Mesenchymal stem cell (in vitro differentiated cells and primary cell): Measurements from ENCODE around the gene MSRB3.

ENCODE experiments used
- DNase-seq: peaks from one replicate; pipeline ENCODE4 v3.0.0-alpha.2; 2013
- H2AFZ ChIP-seq: one replicate; pipeline ENCODE4 v1.6.1; 2013; ENCODE audit warnings: low read depth, mild to moderate bottlenecking, control low read depth, inconsistent platforms, low read length, moderate library complexity
- H2AK5ac ChIP-seq: 2 replicates; pipeline ENCODE4 v1.6.1; 2013; ENCODE audit warnings: low read length, moderate library complexity, mild to moderate bottlenecking, inconsistent platforms; ENCODE audit not compliant: severe bottlenecking
- H2BK120ac ChIP-seq: one replicate; pipeline ENCODE4 v1.6.1; 2013; ENCODE audit warnings: low read depth, mild to moderate bottlenecking, inconsistent platforms, low read length, moderate library complexity
- H2BK12ac ChIP-seq, 2 experiments: one replicate each; pipeline ENCODE4 v1.6.1; 2013; ENCODE audit warnings: inconsistent platforms in 2 of 2, low read length in 2 of 2, mild to moderate bottlenecking in 2 of 2, moderate library complexity in 2 of 2, control low read depth in 1 of 2
- H2BK15ac ChIP-seq: one replicate; pipeline ENCODE4 v1.6.1; 2013; ENCODE audit warnings: mild to moderate bottlenecking, low read depth, inconsistent platforms; ENCODE audit not compliant: poor library complexity, severe bottlenecking
- H2BK5ac ChIP-seq: 2 replicates; pipeline ENCODE4 v1.6.1; 2013; ENCODE audit warnings: low read depth, mild to moderate bottlenecking, low read length, control low read depth, inconsistent platforms; ENCODE audit not compliant: poor library complexity, severe bottlenecking
- H3K14ac ChIP-seq, 2 experiments: one replicate each; pipeline ENCODE4 v1.6.1; 2013; ENCODE audit warnings: inconsistent platforms in 2 of 2, low read length in 2 of 2, control low read depth in 1 of 2, mild to moderate bottlenecking in 1 of 2, moderate library complexity in 1 of 2
- H3K18ac ChIP-seq, 2 experiments: one replicate each; pipeline ENCODE4 v1.6.1; 2013; ENCODE audit warnings: inconsistent platforms in 2 of 2, low read length in 2 of 2, control low read depth in 1 of 2, low read depth in 1 of 2, mild to moderate bottlenecking in 1 of 2
- H3K23ac ChIP-seq, 2 experiments: one replicate each; pipeline ENCODE4 v1.6.1; 2013; ENCODE audit warnings: inconsistent platforms in 2 of 2, low read length in 2 of 2, mild to moderate bottlenecking in 2 of 2, moderate library complexity in 2 of 2, control low read depth in 1 of 2
- H3K27ac ChIP-seq: 2 replicates; pipeline ENCODE4 v1.5.1; 2013; ENCODE audit warnings: mild to moderate bottlenecking, moderate library complexity, low read length, control low read depth, inconsistent platforms; ENCODE audit not compliant: poor library complexity, severe bottlenecking
- H3K27me3 ChIP-seq, 2 experiments: 2 replicates each; pipeline versions ENCODE4 v1.6.1 to v1.7.0; 2013; ENCODE audit warnings: low read length in 2 of 2, mild to moderate bottlenecking in 2 of 2, moderate library complexity in 2 of 2, control low read depth in 1 of 2, inconsistent platforms in 1 of 2; ENCODE audit not compliant: control insufficient read depth in 1 of 2, insufficient read depth in 1 of 2
- H3K36me3 ChIP-seq, 2 experiments: 2 replicates each; pipeline versions ENCODE4 v1.6.1 to v1.7.0; 2013; ENCODE audit warnings: low read length in 2 of 2, control low read depth in 1 of 2, inconsistent platforms in 1 of 2, low read depth in 1 of 2, mild to moderate bottlenecking in 1 of 2; ENCODE audit not compliant: insufficient read depth in 2 of 2, control insufficient read depth in 1 of 2
- H3K4ac ChIP-seq, 2 experiments: one replicate each; pipeline ENCODE4 v1.6.1; 2013; ENCODE audit warnings: inconsistent platforms in 2 of 2, low read length in 2 of 2, mild to moderate bottlenecking in 2 of 2, moderate library complexity in 2 of 2, control low read depth in 1 of 2, low read depth in 1 of 2
- H3K4me1 ChIP-seq: 2 replicates; pipeline ENCODE4 v1.6.1; 2013; ENCODE audit warnings: low read depth, low read length, control low read depth; ENCODE audit not compliant: control insufficient read depth, insufficient read depth
- H3K4me2 ChIP-seq: 2 replicates; pipeline ENCODE4 v1.6.1; 2013; ENCODE audit warnings: low read length, mild to moderate bottlenecking, inconsistent platforms; ENCODE audit not compliant: poor library complexity, severe bottlenecking
- H3K4me3 ChIP-seq, 2 experiments: 2 replicates each; pipeline versions ENCODE4 v1.5.1 to v1.7.0; 2013; ENCODE audit warnings: low read length in 2 of 2, mild to moderate bottlenecking in 2 of 2, control low read depth in 1 of 2, low read depth in 1 of 2; ENCODE audit not compliant: insufficient read depth in 1 of 2
- H3K79me1 ChIP-seq: replicated peaks from 2 replicates; pipeline ENCODE4 v1.6.1; 2013; ENCODE audit warnings: mild to moderate bottlenecking, control low read depth, low read length, inconsistent platforms; ENCODE audit not compliant: poor library complexity, severe bottlenecking
- H3K9ac ChIP-seq: 2 replicates; pipeline ENCODE4 v1.7.0; 2013; ENCODE audit warnings: mild to moderate bottlenecking, low read length, moderate library complexity
- H3K9me3 ChIP-seq: 2 replicates; pipeline ENCODE4 v1.7.0; 2013; ENCODE audit warnings: mild to moderate bottlenecking, low read length; ENCODE audit not compliant: control insufficient read depth
- H4K8ac ChIP-seq: one replicate; pipeline ENCODE4 v1.6.1; 2013; ENCODE audit warnings: inconsistent platforms, mild to moderate bottlenecking, low read length, moderate library complexity
- H4K91ac ChIP-seq: one replicate; pipeline ENCODE4 v1.6.1; 2013; ENCODE audit warnings: mild to moderate bottlenecking, low read length, inconsistent platforms
- WGBS: methylation state at CpG from one replicate; pipeline ENCODE4 v1.1.7; 2013; ENCODE audit warnings: mixed read lengths; 5-methylcytosine and 5-hydroxymethylcytosine counted together

The MSRB3 gene

DNA sequence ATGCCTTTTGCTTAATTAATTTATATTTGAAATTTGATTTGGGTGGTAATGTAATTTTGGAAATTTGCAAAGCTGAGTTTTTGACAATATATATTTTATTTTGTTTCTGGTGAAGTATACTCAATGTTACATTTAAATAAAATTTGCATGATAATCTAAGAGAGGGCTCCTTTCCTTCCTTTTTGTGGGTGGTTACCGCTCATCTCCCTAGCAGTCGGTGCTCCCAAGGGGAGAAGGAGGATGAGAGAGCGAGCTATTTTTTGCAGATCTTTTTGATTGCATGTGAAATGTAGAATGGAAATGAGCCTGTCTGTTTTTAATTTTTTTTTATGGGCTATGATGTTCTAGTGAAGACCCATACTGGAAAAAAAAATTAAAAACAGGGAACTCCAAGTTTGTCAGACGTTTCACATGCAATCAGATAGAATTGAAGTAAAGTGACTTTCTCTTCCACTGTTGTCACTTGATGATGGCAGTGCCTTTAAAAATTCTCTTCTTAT lies 39.8 kb downstream of the MSRB3 start:
- Histone ChIP-seq H3K4me1 (no peaks in the 10 kb centered on the region), H3K23ac (no peak overlapping the region), H3K9me3 (no peaks in the 10 kb centered on the region), H3K4ac (no peak overlapping the region), H2BK15ac (no peak overlapping the region), H3K9ac (no peak overlapping the region), H3K27ac (no peak overlapping the region), H3K79me1 (peaks cover 12% of the 10 kb centered on the region), H2BK120ac (no peak overlapping the region), H3K4me3 (no peak overlapping the region), H3K18ac (no peak overlapping the region), H2BK5ac (no peak overlapping the region), H2AFZ (no peak overlapping the region), H3K36me3 (no peaks in the 10 kb centered on the region), H3K4me2 (no peak overlapping the region), H3K27me3 (no peaks in the 10 kb centered on the region), H4K91ac (no peak overlapping the region), H2AK5ac (no peak overlapping the region), H2BK12ac (no peak overlapping the region), H3K14ac (no peak overlapping the region), H4K8ac (no peak overlapping the region)
- WGBS, result 98% methylated on average over 4 of the region's 4 CpGs
- DNase-seq, result no peak

- H3K4me2 ChIP-seq, result no peak overlapping the region
- no peak overlapping the region for H4K8ac ChIP-seq
- no peak overlapping the region for H3K4ac ChIP-seq
- no peak overlapping the region for H3K14ac ChIP-seq
- H3K27ac ChIP-seq, result no peak overlapping the region
- no CpG with 5 or more reads among the region's 3 CpGs for WGBS
- H2AFZ ChIP-seq, result no peak overlapping the region
- no peaks in the 10 kb centered on the region for H3K27me3 ChIP-seq
- H4K91ac ChIP-seq, result no peak overlapping the region
- no peak overlapping the region for H3K9ac ChIP-seq
- H3K4me1 ChIP-seq, result no peaks in the 10 kb centered on the region
- no peak for DNase-seq
- no peak overlapping the region for H2AK5ac ChIP-seq
- no peak overlapping the region for H3K23ac ChIP-seq
- no peaks in the 10 kb centered on the region for H3K9me3 ChIP-seq
- no peak overlapping the region for H2BK120ac ChIP-seq
- H2BK5ac ChIP-seq, result no peak overlapping the region
- no peak overlapping the region for H2BK15ac ChIP-seq
- peaks cover 12% of the 10 kb centered on the region for H3K79me1 ChIP-seq
- no peak overlapping the region for H3K18ac ChIP-seq
- no peaks in the 10 kb centered on the region for H3K36me3 ChIP-seq
- H3K4me3 ChIP-seq, result no peak overlapping the region
- no peak overlapping the region for H2BK12ac ChIP-seq
Observed at GRCh38 chr12:65319688-65320200, 41.3 kb downstream of the MSRB3 start.

- no peak overlapping the region for H4K91ac ChIP-seq
- H3K79me1 ChIP-seq, result peaks cover 9% of the 10 kb centered on the region
- H2BK15ac ChIP-seq, result no peak overlapping the region
- H3K4me1 ChIP-seq, result no peaks in the 10 kb centered on the region
- no peak overlapping the region for H2AK5ac ChIP-seq
- H3K27me3 ChIP-seq, result no peaks in the 10 kb centered on the region
- H3K14ac ChIP-seq, result no peak overlapping the region
- H3K18ac ChIP-seq, result peak overlapping the region in 1 of 2 experiments; percentile 76
- no peaks in the 10 kb centered on the region for H3K9me3 ChIP-seq
- DNase-seq, result no peak
- H3K36me3 ChIP-seq, result no peaks in the 10 kb centered on the region
- H2AFZ ChIP-seq, result no peak overlapping the region
- H2BK12ac ChIP-seq, result no peak overlapping the region
- no peak overlapping the region for H4K8ac ChIP-seq
- H3K4me3 ChIP-seq, result no peak overlapping the region
- H3K27ac ChIP-seq, result no peak overlapping the region
- no peak overlapping the region for H3K23ac ChIP-seq
- no peak overlapping the region for H3K4ac ChIP-seq
- H3K9ac ChIP-seq, result no peak overlapping the region
- no peak overlapping the region for H2BK120ac ChIP-seq
- H3K4me2 ChIP-seq, result no peak overlapping the region
- H2BK5ac ChIP-seq, result no peak overlapping the region
- WGBS, result 74% methylated on average over 2 of the region's 5 CpGs
Observed at GRCh38 chr12:65323070-65323469, 44.6 kb downstream of the MSRB3 start.

GRCh38 chr12:65324056-65324455 lies 45.6 kb downstream of the MSRB3 start:
- Histone ChIP-seq H3K14ac (no peak overlapping the region), H2BK15ac (no peak overlapping the region), H2BK5ac (no peak overlapping the region), H4K8ac (no peak overlapping the region), H2BK12ac (no peak overlapping the region), H3K27ac (no peak overlapping the region), H2BK120ac (no peak overlapping the region), H3K4ac (no peak overlapping the region), H3K4me1 (no peaks in the 10 kb centered on the region), H3K36me3 (no peaks in the 10 kb centered on the region), H4K91ac (no peak overlapping the region), H3K9me3 (no peaks in the 10 kb centered on the region), H2AK5ac (no peak overlapping the region), H3K27me3 (no peaks in the 10 kb centered on the region), H3K18ac (no peak overlapping the region), H3K23ac (no peak overlapping the region), H3K9ac (no peak overlapping the region), H3K4me3 (no peak overlapping the region), H3K4me2 (no peak overlapping the region), H2AFZ (no peak overlapping the region), H3K79me1 (peaks cover 8% of the 10 kb centered on the region)
- no CpG with 5 or more reads among the region's 2 CpGs for WGBS
- DNase-seq, result no peak
